Body of pancreas (tissue), 4 donors: ENCODE measurements around the gene NHSL1. TPM values are rescaled to one million over a fixed set of nuclear protein-coding genes. Genes with fewer than 3 reads are reported as not detected.
A peak's percentile ranks its signal among the peaks of the same experiment; 100 is the strongest.

Source experiments
- ATAC-seq: fragments of 150-250 bp; one replicate; pipeline ENCODE4 v1.9.1; 2016
- DNase-seq, 4 donors: peaks; one replicate each; pipeline ENCODE4 v3.0.0-alpha.2; 2019
- H3K27ac ChIP-seq, 4 donors: fragments of 200-600 bp; sonication (generic); 1 replicate in 3 of 4; 2 replicates in 1 of 4; pipeline versions ENCODE4 v1.5.1 to v1.6.1; 2016 to 2019; ENCODE audit warnings: mild to moderate bottlenecking in 1 of 4, mixed read lengths in 1 of 4, moderate library complexity in 1 of 4
- H3K27me3 ChIP-seq, 2 donors: fragments of 200-600 bp; sonication (generic); one replicate each; pipeline ENCODE4 v1.6.0; 2016; ENCODE audit warnings: mild to moderate bottlenecking in 1 of 2
- H3K36me3 ChIP-seq, 2 donors: fragments of 200-600 bp; sonication (generic); replicated peaks in 1 of 2; 2 replicates each; pipeline ENCODE4 v1.5.1; 2016; ENCODE audit warnings: low read depth in 2 of 2; ENCODE audit not compliant: insufficient read depth in 1 of 2
- H3K4me1 ChIP-seq: fragments of 200-600 bp; sonication (generic); one replicate; pipeline ENCODE4 v1.6.0; 2016
- H3K4me3 ChIP-seq, 2 donors: fragments of 200-600 bp; sonication (generic); 1 replicate in 1 of 2; 2 replicates in 1 of 2; pipeline ENCODE4 v1.5.1; 2016 to 2019
- H3K9me3 ChIP-seq, 3 donors: fragments of 200-600 bp; sonication (generic); 1 replicate in 2 of 3; 2 replicates in 1 of 3; pipeline ENCODE4 v1.5.1; 2016
- POLR2A ChIP-seq, 3 donors: fragments of 450-650 bp; IDR thresholded peaks; one replicate each; pipeline ENCODE4 v1.6.1; 2016; ENCODE audit warnings: antibody characterized with exemption in 3 of 3, mild to moderate bottlenecking in 2 of 3
- WGBS, 2 donors: methylation state at CpG; one replicate each; pipeline ENCODE4 v1.1.5; 2017; 5-methylcytosine and 5-hydroxymethylcytosine counted together
- intact Hi-C: fragments of 100-400 bp; cut with DNase I; formaldehyde crosslinking; loops from one replicate; pipeline ENCODE4 v1.15.1; 2023
- total RNA-seq, 2 donors: library from RNA; depleted of rRNA; stranded (reverse); fragments of >200 nt; gene quantifications; one replicate each; pipeline ENCODE4 v1.1.0, GENCODE V29; 2016
- TF ChIP-seq, protein P1 (sequence below), 7 experiments: fragments of 450-650 bp in 4 of 7; fragments of 200-600 bp in 3 of 7; sonication (generic) in 3 of 7; IDR thresholded peaks; one replicate each; pipeline ENCODE4 v1.5.1; 2016 to 2019; ENCODE audit warnings: antibody characterized with exemption in 7 of 7

NHSL1 gene
- total RNA-seq, 2 donors from 2014 or later: 5.2 to 7.3 TPM

DNA sequence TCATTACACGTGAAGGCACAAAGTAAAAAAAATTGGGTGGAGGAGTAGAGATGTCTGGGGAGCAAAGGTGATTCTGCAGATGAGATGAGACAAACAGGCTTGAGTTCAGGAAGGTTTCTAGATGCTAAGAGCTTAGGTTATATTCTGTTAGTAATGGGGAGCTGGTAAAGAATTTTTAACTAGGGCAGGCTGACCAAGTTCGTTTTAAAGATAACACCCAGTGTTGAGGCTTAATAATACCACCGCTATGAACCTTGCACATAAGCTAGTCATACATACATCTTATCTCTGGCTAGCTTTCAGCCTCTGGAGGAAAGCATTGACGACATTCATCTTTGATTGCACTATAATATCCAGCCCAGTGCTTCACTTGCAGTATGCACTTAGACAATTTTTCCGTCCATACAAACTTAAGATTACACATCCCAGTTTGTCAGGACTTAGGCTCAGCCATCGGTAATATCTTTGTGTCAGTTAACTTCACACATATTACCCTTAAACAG, 12.1 kb downstream of the NHSL1 start:
- Histone ChIP-seq H3K4me3 (no peak overlapping the region), H3K27ac (no peak overlapping the region), H3K4me1 (peaks cover 21% of the 10 kb centered on the region), H3K36me3 (no peaks in the 10 kb centered on the region), H3K27me3 (no peaks in the 10 kb centered on the region), H3K9me3 (no peaks in the 10 kb centered on the region)
- ATAC-seq (no peak), DNase-seq (no peak)
- intact Hi-C loops: no loop called here
- WGBS, 2 donors: 68 to 78% methylated on average over 6 of the region's 6 CpGs
- TF ChIP-seq POLR2A (IDR thresholded peaks at IDR 0.05): no peak
- TF ChIP-seq, protein P1, sequence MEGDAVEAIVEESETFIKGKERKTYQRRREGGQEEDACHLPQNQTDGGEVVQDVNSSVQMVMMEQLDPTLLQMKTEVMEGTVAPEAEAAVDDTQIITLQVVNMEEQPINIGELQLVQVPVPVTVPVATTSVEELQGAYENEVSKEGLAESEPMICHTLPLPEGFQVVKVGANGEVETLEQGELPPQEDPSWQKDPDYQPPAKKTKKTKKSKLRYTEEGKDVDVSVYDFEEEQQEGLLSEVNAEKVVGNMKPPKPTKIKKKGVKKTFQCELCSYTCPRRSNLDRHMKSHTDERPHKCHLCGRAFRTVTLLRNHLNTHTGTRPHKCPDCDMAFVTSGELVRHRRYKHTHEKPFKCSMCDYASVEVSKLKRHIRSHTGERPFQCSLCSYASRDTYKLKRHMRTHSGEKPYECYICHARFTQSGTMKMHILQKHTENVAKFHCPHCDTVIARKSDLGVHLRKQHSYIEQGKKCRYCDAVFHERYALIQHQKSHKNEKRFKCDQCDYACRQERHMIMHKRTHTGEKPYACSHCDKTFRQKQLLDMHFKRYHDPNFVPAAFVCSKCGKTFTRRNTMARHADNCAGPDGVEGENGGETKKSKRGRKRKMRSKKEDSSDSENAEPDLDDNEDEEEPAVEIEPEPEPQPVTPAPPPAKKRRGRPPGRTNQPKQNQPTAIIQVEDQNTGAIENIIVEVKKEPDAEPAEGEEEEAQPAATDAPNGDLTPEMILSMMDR (IDR thresholded peaks at IDR 0.05): no peak

DNA sequence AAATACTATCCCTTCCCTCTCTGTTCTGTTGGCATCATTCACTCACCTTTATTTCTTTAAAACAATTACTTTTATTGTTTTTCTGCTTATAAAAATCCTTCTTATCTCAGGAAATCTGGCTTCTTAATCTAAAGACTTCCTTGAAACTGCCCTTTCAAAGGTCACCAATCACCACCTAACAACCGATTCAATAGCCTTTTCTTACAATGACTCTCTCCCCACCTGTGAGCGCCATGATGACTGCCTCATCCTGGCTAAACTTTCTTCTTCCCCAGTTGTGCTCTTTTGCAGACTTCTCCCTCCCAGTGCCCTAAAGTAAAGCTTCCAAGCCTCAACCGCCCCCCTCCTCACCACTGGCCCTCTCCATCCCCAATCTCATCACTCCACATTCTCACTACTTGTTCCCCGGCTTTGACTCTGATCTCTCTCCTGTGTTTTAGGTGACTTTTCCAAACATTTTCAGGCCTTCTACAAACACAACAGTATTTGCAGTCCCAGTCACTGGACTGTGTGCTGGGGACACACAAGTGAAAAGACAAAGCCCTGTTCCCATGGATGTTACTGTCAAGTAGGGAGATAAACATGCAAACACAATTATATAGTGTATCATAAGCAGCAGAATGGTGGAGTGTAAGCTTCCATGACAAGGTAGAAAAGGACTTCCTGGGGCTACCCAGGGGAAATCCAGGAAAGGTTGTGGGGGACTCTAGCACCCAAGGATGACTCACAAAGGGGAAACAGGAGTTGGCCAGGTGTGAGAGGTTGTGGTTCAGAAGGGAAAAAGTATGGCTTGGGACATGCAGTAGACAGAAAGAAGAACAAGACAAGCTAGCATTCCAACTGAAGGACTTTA, 12.8 kb downstream of the NHSL1 start:
- H3K27ac ChIP-seq: no peak overlapping the region
- intact Hi-C loops: no loop called here
- DNase-seq (no peak), ATAC-seq (no peak)
- H3K36me3 ChIP-seq: no peaks in the 10 kb centered on the region
- H3K9me3 ChIP-seq: no peaks in the 10 kb centered on the region
- TF ChIP-seq, protein P1 (IDR thresholded peaks at IDR 0.05): no peak
- no peak for TF ChIP-seq POLR2A (IDR thresholded peaks at IDR 0.05)
- H3K27me3 ChIP-seq: no peaks in the 10 kb centered on the region
- 90 to 95% methylated on average over 4 of the region's 4 CpGs for WGBS, 2 donors
- H3K4me3 ChIP-seq: no peak overlapping the region
- H3K4me1 ChIP-seq: peaks cover 20% of the 10 kb centered on the region

DNA sequence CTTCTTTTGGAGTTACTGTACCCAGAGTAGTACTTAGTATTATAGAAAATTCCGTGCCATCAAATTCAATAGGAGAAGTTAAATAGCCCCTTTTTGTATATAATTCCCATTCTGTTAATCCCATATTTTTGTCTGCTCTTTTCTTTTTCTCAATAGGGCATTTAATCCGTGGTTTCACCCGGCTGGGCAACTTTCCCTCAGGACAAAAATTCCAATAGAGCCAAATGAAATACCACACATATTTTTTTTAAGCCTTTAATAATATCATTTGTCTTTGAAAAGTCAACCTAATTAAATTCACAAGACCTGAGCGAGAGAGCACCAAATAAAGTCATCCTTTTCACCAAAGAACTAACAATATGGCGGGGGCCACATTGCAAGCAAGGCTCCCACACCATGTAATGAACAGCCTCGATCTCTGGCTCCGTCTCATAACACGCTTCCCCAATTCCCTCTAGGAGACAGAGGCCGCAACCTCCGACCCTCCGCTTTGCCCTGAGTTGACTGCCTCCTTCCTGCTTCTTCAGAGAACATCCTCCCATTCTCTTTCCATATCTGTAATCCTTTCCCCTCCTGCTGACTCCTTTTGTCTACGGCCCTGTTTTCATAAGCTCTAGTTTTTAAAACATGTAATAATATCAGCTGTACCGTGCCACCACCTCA, 13.6 kb downstream of the NHSL1 start:
- Histone ChIP-seq H3K4me1 (peaks cover 24% of the 10 kb centered on the region), H3K9me3 (no peaks in the 10 kb centered on the region), H3K27me3 (no peaks in the 10 kb centered on the region), H3K27ac (peak overlapping the region in 3 of 4 donors; percentile 21 to 35 (median 35)), H3K36me3 (no peaks in the 10 kb centered on the region), H3K4me3 (no peak overlapping the region)
- WGBS, 2 donors: 84% methylated on average over 13 of the region's 13 CpGs
- ATAC-seq: no peak
- TF ChIP-seq POLR2A (IDR thresholded peaks at IDR 0.05): no peak
- TF ChIP-seq, protein P1 (IDR thresholded peaks at IDR 0.05): no peak
- intact Hi-C loops: no loop called here
- DNase-seq: no peak

DNA sequence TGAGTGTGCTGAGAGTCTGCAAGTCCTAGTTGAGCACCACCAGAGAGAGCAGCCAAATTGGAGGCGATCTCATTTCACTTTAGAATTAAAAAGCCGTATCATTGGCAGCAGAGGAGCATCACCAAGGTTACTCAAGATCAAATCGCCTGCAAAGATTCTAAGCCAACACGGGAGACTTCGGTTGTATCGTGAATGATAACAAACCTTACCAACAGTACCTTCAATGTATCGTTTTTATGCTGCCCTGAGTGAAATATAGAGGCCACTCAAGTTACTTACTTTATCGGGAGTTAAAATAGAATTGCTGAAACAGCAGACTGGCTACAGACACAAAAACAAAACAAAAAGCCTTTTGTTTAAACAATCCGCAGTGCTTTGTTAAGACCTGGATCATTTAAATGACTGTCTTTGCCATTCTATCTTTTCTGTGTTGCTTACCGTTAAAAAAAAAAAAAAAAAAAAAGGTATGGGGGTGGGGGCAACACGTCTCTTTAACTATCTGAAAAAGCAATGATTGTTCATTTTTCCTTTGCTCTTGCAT, 14.2 kb downstream of the NHSL1 start:
- no peak overlapping the region for H3K4me3 ChIP-seq
- intact Hi-C loops: no loop called here
- H3K27ac ChIP-seq: peak overlapping the region in 3 of 4 donors; percentile 21 to 35 (median 35)

More for the DNA sequence above, 14.2 kb downstream of the NHSL1 start:
- DNase-seq: no peak
- H3K4me1 ChIP-seq: peaks cover 31% of the 10 kb centered on the region
- H3K9me3 ChIP-seq: no peaks in the 10 kb centered on the region
- peak; percentile 21 for ATAC-seq
- WGBS, 2 donors: 14 to 23% methylated on average over 11 of the region's 11 CpGs
- H3K36me3 ChIP-seq: no peaks in the 10 kb centered on the region
- H3K27me3 ChIP-seq: no peaks in the 10 kb centered on the region
- no peak for TF ChIP-seq POLR2A (IDR thresholded peaks at IDR 0.05)
- TF ChIP-seq, protein P1 (IDR thresholded peaks at IDR 0.05): no peak
